Lower leg skin (tissue), 3 donors: Measurements from ENCODE around the gene PIP4K2A.

Source experiments
- CTCF ChIP-seq, 3 donors: fragments of 450-650 bp; IDR thresholded peaks; one replicate each; pipeline ENCODE4 v1.5.1; 2016; ENCODE audit warnings: antibody characterized with exemption in 3 of 3, mild to moderate bottlenecking in 3 of 3, moderate library complexity in 2 of 3
- POLR2A ChIP-seq, 2 donors: fragments of 450-650 bp; IDR thresholded peaks; one replicate each; pipeline ENCODE4 v1.6.1; 2016 to 2017; ENCODE audit warnings: antibody characterized with exemption in 2 of 2, mild to moderate bottlenecking in 1 of 2, moderate library complexity in 1 of 2

GRCh38 chr10:22669163-22669711 lies 45.1 kb downstream of the PIP4K2A start:
- no peak for TF ChIP-seq CTCF (IDR thresholded peaks at IDR 0.05)
- TF ChIP-seq POLR2A (IDR thresholded peaks at IDR 0.05) = no peak
